Left ventricle myocardium inferior (tissue), 1 donor: ENCODE results near the gene CBLL2. TPM values are rescaled to one million over a fixed set of nuclear protein-coding genes. Genes with fewer than 3 reads are reported as not detected.

Experiments
- DNase-seq: peaks from one replicate; pipeline ENCODE4 v3.0.0-alpha.2; 2020
- H3K27ac ChIP-seq: fragments of 200-600 bp; replicated peaks from 2 replicates; pipeline ENCODE4 v1.8.0; 2021
- H3K27me3 ChIP-seq: fragments of 200-600 bp; 2 replicates; pipeline ENCODE4 v1.8.0; 2021; ENCODE audit warnings: low read depth
- H3K36me3 ChIP-seq: fragments of 200-600 bp; 2 replicates; pipeline ENCODE4 v1.8.0; 2021
- H3K4me1 ChIP-seq: fragments of 200-600 bp; 2 replicates; pipeline ENCODE4 v1.8.0; 2021
- H3K4me3 ChIP-seq: fragments of 200-600 bp; 2 replicates; pipeline ENCODE4 v1.8.0; 2021; ENCODE audit warnings: mild to moderate bottlenecking, moderate library complexity
- H3K9me3 ChIP-seq: fragments of 200-600 bp; replicated peaks from 2 replicates; pipeline ENCODE4 v1.8.0; 2021
- intact Hi-C: fragments of 100-400 bp; cut with micrococcal nuclease; formaldehyde crosslinking; loops from one replicate; pipeline ENCODE4 v1.11.0; 2022
- total RNA-seq: library from RNA; stranded (reverse); fragmentation: NEBNext Ultra II Directional; extraction: Animal tissue kit (Norgen Biotek cat#: 25700); gene quantifications from one replicate; pipeline ENCODE4 v1.2.1, GENCODE V29; 2021
- TF ChIP-seq, protein P1 (sequence below): fragments of 200-600 bp; IDR thresholded peaks from 2 replicates; pipeline ENCODE4 v1.8.0; 2021; ENCODE audit warnings: antibody characterized with exemption, mild to moderate bottlenecking, borderline replicate concordance
- donor health status: DM: no; HTN: yes; CAD: no; lungs with severe emphysema.

CBLL2 gene
- total RNA-seq, 1 donor from 2014 or later = not detected

- Histone ChIP-seq H3K4me1 (no peaks in the 10 kb centered on the region), H3K27ac (no peak overlapping the region), H3K27me3 (no peaks in the 10 kb centered on the region), H3K9me3 (no peaks in the 10 kb centered on the region), H3K4me3 (no peak overlapping the region), H3K36me3 (no peaks in the 10 kb centered on the region)
- no peak for DNase-seq
- intact Hi-C loops = no loop called here
- TF ChIP-seq, protein P1, sequence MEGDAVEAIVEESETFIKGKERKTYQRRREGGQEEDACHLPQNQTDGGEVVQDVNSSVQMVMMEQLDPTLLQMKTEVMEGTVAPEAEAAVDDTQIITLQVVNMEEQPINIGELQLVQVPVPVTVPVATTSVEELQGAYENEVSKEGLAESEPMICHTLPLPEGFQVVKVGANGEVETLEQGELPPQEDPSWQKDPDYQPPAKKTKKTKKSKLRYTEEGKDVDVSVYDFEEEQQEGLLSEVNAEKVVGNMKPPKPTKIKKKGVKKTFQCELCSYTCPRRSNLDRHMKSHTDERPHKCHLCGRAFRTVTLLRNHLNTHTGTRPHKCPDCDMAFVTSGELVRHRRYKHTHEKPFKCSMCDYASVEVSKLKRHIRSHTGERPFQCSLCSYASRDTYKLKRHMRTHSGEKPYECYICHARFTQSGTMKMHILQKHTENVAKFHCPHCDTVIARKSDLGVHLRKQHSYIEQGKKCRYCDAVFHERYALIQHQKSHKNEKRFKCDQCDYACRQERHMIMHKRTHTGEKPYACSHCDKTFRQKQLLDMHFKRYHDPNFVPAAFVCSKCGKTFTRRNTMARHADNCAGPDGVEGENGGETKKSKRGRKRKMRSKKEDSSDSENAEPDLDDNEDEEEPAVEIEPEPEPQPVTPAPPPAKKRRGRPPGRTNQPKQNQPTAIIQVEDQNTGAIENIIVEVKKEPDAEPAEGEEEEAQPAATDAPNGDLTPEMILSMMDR = no peak
Observed at GRCh38 chrX:22248401-22248800, 24.3 kb upstream of the CBLL2 start.

DNA sequence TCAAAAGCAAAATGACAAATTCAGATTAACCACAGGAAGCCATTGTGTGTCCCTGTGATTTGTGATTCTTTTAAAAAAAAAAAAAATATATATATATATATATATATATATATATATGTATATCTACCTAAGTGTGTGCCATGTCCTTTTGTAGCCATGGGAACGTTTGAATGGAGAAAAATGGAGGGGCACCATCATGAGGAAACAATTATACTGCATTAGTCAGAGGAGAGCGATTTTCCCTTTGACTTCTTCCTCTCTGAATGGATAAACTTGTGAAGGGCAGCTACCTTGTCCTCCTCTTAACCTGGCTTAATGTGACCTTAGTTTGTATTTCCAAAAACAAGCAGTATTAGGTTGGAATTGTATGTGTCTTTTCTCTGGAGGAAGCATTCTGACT, 23.3 kb upstream of the CBLL2 start:
- no peaks in the 10 kb centered on the region for H3K36me3 ChIP-seq
- no peaks in the 10 kb centered on the region for H3K27me3 ChIP-seq
- H3K27ac ChIP-seq = no peak overlapping the region
- no peak for DNase-seq
- no peaks in the 10 kb centered on the region for H3K4me1 ChIP-seq
- H3K4me3 ChIP-seq = no peak overlapping the region
- H3K9me3 ChIP-seq = no peaks in the 10 kb centered on the region
- intact Hi-C loops = no loop called here
- TF ChIP-seq, protein P1 = no peak

DNA sequence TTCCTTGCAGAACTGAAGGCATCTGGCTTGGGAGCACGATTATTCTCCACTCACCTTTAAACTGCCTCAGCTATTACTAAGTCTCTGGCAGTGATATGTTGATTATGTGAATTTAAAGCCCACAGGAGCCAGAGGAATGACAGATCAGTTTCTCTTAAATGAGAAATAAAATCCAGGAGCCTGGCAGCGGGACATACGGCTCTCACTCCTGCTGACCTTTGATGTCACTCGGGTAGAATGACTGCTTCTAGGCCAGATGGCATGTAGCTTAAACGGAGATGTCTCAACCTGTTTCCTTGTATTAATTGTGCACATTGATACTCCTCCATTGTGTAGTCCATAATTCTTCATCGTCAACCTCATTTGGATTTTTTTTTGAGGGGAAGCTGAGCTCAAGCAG, 4.0 kb upstream of the CBLL2 start:
- intact Hi-C loops = no loop called here
- no peak overlapping the region for H3K4me3 ChIP-seq
- no peak overlapping the region for H3K27ac ChIP-seq
- DNase-seq = no peak
- H3K36me3 ChIP-seq = no peaks in the 10 kb centered on the region
- H3K4me1 ChIP-seq = no peaks in the 10 kb centered on the region
- H3K27me3 ChIP-seq = no peaks in the 10 kb centered on the region
- no peaks in the 10 kb centered on the region for H3K9me3 ChIP-seq
- TF ChIP-seq, protein P1 = no peak

- Histone ChIP-seq H3K27ac (no peak overlapping the region), H3K4me3 (no peak overlapping the region), H3K36me3 (no peaks in the 10 kb centered on the region), H3K4me1 (no peaks in the 10 kb centered on the region), H3K9me3 (no peaks in the 10 kb centered on the region), H3K27me3 (no peaks in the 10 kb centered on the region)
- no peak for DNase-seq
- TF ChIP-seq, protein P1 = no peak
- intact Hi-C loops = no loop called here
Observed at GRCh38 chrX:22273714-22274317, 1.1 kb downstream of the CBLL2 start.

DNA sequence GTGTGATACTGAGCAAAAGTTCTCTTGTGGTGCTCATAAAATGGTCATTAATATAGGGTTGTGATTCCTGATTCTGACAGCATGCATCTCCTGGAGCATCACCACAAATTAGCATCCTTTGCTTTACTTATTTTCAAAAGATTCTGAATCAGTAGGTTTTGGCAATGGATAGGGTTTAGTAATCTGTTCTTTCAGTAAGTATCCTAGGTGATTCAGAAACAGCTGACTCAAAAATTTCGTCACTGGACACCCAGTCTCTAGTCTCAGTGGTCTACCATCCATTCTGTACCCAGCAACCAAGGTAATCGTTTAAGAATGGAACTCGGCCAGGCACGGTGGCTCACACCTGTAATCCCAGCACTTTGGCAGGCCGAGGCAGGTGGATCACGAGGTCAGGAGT, 4.1 kb downstream of the CBLL2 start:
- Histone ChIP-seq H3K36me3 (no peaks in the 10 kb centered on the region), H3K27me3 (no peaks in the 10 kb centered on the region), H3K27ac (no peak overlapping the region), H3K4me1 (no peaks in the 10 kb centered on the region), H3K9me3 (no peaks in the 10 kb centered on the region), H3K4me3 (no peak overlapping the region)
- TF ChIP-seq, protein P1 = no peak
- intact Hi-C loops = no loop called here
- no peak for DNase-seq
